ENCODE results near the gene GFRA1.

GRCh38 chr10:116160271-116160670 is 112.7 kb downstream of the GFRA1 start:
- TF ChIP-seq EZH2 (IDR thresholded peaks at IDR 0.05; ENCODE audit: borderline replicate concordance, low read length) (no peak), CTCF (IDR thresholded peaks at IDR 0.05; ENCODE audit: low read length) (no peak)

Data from OCI-LY1 (cell line).